Right renal pelvis (tissue), 4 donors: Measurements from ENCODE around the gene PPM1N. TPM values are rescaled to one million over a fixed set of nuclear protein-coding genes. Genes with fewer than 3 reads are reported as not detected.

Experiments
- DNase-seq, 4 donors: peaks; one replicate each; pipeline ENCODE4 v3.0.0-alpha.2; 2013; ENCODE audit warnings: low read depth in 4 of 4, low spot score in 3 of 4, missing footprints in 1 of 4
- polyA plus RNA-seq, 4 donors: library from polyadenylated mRNA; unstranded; fragments of 120-200 nt; gene quantifications; one replicate each; pipeline ENCODE4 v1.2.1, GENCODE V29; 2013; ENCODE audit not compliant: insufficient read length in 4 of 4

PPM1N gene
- polyA plus RNA-seq, 4 donors: 0.25 to 0.57 (median 0.25) TPM; not detected in 1

- no peak for DNase-seq
These were observed 27.9 kb downstream of the PPM1N start for GRCh38 chr19:45526143-45526542.

- DNase-seq: no peak
These were observed 28.7 kb downstream of the PPM1N start for GRCh38 chr19:45526971-45527370.

GRCh38 chr19:45527731-45528130, 29.5 kb downstream of the PPM1N start:
- no peak for DNase-seq

- no peak for DNase-seq
These were observed 30.0 kb downstream of the PPM1N start for GRCh38 chr19:45528149-45528743.

DNA sequence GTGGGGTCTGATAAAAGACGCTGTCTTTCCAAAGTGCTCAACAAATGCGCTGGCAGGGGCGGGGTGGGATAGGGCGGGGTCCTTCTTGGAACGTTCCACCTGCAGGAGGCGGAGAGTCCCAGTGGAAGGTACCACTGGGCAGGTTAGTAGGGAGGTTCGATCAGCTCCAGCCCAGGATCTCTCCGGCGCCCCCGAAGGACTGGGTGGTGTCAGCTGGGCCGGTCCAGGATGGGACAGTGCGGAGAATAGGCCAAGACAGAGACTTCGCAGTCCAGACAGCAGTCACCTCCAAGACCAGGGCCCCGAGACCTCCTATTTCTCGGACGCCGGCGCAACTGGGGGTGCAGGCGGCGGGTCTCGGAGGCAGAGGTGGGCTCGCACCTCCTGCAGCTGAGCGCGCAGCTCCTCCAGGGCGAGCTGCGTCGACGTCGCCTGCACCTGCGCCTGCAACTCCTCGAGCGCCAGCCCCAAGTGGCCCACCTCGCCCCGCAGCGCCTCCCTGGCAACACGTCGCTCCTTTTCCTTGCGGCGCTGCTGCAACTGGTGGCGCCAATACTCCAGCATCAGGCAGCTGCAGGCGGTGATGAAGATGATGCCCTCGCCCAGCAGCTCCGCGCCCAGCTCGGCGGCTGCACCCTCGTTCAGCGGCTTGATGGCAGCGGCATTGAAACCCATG, 30.6 kb downstream of the PPM1N start:
- DNase-seq: no peak

DNA sequence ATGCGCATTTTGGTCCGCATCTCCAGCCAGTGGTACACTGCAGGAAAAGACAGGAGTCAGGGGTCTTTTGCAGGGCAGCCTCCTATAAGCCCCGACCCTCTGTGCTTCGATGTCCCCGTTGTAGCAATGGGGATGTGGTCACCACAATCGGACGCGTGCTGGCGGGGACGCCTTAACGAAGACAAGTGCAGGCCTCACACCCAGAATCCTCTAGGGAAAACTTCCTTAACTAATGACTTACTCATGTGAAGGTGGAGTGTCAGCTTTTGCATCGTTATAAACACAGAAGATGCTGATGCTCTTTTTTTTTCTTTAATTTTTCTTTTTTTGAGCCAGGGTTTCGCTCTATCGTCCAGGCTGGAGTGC, 31.2 kb downstream of the PPM1N start:
- no peak for DNase-seq

DNA sequence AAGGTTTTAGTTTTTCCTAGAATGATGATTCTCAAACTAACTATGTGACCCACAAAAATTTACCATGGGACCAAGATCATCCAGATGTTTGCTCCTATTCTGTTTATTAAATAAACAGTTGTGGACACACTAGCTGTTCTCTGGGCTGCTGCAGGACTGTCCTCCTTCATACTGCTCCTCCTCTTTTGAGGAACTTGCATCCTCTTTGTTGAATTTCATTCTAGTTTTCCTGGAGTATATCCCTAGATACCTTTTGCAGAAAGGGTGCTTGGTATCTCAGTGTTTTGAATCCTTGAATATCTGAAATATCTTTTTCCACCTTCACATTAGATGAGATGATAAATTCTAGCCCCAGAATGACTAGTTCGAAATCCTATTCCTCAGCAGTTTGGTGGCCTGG, 33.1 kb downstream of the PPM1N start:
- DNase-seq: no peak

GRCh38 chr19:45539459-45539858, 41.2 kb downstream of the PPM1N start:
- no peak for DNase-seq

DNA sequence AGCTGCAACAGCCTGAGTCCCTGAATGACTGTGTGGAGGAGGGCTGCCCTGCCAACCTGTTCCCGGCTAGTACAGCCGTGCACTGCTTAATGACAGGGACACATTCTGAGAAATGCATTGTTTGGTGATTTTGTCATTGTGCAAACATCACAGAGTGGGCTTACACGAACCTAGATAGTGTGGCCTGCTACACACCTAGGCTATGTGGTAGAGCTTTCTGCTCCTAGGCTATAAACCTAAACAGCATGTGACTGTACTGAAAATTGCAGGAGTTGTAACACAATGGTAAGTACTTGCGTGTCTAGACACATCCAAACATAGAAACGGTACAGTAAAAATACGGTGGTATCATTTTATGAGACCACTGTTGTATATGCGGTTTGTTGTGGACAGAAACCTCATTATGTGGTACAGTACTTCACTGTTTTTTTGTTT, 44.0 kb downstream of the PPM1N start:
- no peak for DNase-seq

DNA sequence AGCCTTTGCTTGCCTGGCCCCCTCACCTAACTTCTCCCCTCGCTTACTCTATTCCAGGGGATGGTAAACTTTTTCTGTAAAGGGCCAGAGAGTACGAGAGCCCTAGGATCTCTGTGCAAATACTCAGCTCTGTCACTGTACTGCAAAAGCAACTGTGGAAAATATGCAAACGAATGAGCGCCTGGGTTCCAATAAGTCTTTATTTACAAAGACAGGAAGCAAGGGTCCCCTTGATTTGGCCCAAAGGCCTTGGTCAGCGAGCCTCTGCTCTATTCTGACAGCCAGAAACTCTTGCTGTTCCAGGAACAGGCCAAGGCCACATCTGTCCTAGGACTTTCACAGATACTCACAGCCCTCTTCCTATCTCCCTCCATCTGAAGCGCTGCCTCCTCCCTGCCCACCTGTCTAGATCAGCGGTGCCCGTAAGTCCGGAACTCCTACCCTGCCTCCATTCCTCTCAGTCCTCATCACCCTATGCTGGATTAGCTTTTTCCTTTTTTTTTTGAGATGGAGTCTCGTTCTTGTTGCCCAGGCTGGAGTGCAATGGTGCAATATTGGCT, 49.0 kb downstream of the PPM1N start:
- no peak for DNase-seq

DNA sequence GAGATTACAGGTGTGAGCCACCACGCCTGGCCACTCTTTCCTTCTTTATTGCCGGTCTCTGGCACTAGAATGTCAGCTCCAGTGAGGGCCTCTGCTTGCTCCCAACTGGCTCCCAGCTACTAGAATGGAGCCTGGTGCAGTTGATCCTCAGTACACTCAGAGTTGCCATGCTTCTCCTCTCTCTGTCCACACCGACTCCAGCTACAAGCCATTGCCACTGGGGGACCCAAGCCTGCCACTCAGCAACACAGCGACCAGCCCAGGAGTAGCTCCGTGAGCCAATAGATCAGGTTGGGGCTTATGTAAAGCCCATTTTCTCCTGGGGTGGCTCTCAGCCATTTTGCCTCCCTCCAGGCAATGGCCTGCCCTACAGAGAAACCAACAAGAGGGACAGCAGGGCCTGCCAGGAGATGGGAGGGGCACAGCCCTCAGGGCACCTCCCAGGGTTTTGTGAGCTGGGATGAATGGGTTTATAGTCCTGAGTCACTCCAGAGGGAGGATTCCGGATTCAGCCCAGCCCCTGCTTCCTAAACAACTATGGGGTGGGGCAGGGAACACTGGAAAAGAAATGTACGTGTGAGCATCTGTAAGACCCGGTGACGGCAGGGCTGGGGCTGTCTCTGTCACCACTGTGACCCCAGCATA, 49.8 kb downstream of the PPM1N start:
- no peak for DNase-seq

Other genes starting within 250 kb of the PPM1N start
- 10 to 100 TPM; 35.9 to 42.3 (median 40.7) TPM for gene MARK4, start 247.2 kb upstream of the PPM1N start, polyA plus RNA-seq
- gene CKM, start 175.6 kb upstream of the PPM1N start, polyA plus RNA-seq: under 1 TPM; 0.33 to 0.84 (median 0.56) TPM
- gene KLC3, start 157.7 kb upstream of the PPM1N start, polyA plus RNA-seq: 1 to 10 TPM in 2 of 4 donors, under 1 TPM in 2; 0.76 to 3.0 (median 1.1) TPM
- 10 to 100 TPM; 33.2 to 35.5 (median 33.8) TPM for gene ERCC2, start 127.9 kb upstream of the PPM1N start, polyA plus RNA-seq
- gene PPP1R13L, start 93.4 kb upstream of the PPM1N start, polyA plus RNA-seq: 10 to 100 TPM in 2 of 4 donors, 1 to 10 TPM in 2; 7.3 to 12.0 (median 9.1) TPM
- 1 to 10 TPM; 3.4 to 5.3 (median 3.9) TPM for gene POLR1G, start 91.8 kb upstream of the PPM1N start, polyA plus RNA-seq
- 10 to 100 TPM; 74.4 to 87.4 (median 79.2) TPM for gene ERCC1, start 74.5 kb upstream of the PPM1N start, polyA plus RNA-seq
- 10 to 100 TPM in 3 of 4 donors, 1 to 10 TPM in 1; 2.6 to 85.3 (median 35.4) TPM for gene FOSB, start 30.4 kb upstream of the PPM1N start, polyA plus RNA-seq
- 1 to 10 TPM; 7.4 to 9.1 (median 7.7) TPM for gene RTN2, start 1.4 kb upstream of the PPM1N start, polyA plus RNA-seq
- gene VASP, start 9.0 kb downstream of the PPM1N start, polyA plus RNA-seq: 10 to 100 TPM; 52.2 to 55.3 (median 53.5) TPM
- 10 to 100 TPM; 10.8 to 11.8 (median 11.3) TPM for gene OPA3, start 86.4 kb downstream of the PPM1N start, polyA plus RNA-seq
- gene GPR4, start 103.8 kb downstream of the PPM1N start, polyA plus RNA-seq: 1 to 10 TPM; 4.7 to 7.6 (median 5.7) TPM
- 10 to 100 TPM; 16.1 to 24.6 (median 21.6) TPM for gene EML2, start 141.0 kb downstream of the PPM1N start, polyA plus RNA-seq
- under 1 TPM; 0.33 to 0.80 (median 0.58) TPM for gene GIPR, start 169.8 kb downstream of the PPM1N start, polyA plus RNA-seq
- gene SNRPD2, start 193.5 kb downstream of the PPM1N start, polyA plus RNA-seq: 100 to 1,000 TPM; 282 to 375 (median 322) TPM
- 10 to 100 TPM in 1 of 4 donors, 1 to 10 TPM in 3; 6.2 to 12.7 (median 8.4) TPM for gene QPCTL, start 194.2 kb downstream of the PPM1N start, polyA plus RNA-seq
- 10 to 100 TPM; 13.3 to 19.0 (median 14.7) TPM for gene FBXO46, start 232.5 kb downstream of the PPM1N start, polyA plus RNA-seq
- under 1 TPM in 1 of 4 donors, not detected in 3; 0.03 TPM for gene MEIOSIN, start 235.0 kb downstream of the PPM1N start, polyA plus RNA-seq